Measurements from ENCODE around the gene WNK2.
"Not testable (repeated sequence)": the region's sequence is repeated elsewhere in the genome, so short reads cannot be mapped to it uniquely, and the experiment has no call there.

The WNK2 gene

GRCh38 chr9:93365427-93366118 lies 181.6 kb downstream of the WNK2 start:
- no peak for DNase-seq (ENCODE audit: low read depth)

GRCh38 chr9:93366119-93366447 lies 182.1 kb downstream of the WNK2 start:
- no peak overlapping the region for H3K4me3 ChIP-seq (ENCODE audit: control insufficient read depth, low read depth, low read length)
- TF ChIP-seq, protein P1, sequence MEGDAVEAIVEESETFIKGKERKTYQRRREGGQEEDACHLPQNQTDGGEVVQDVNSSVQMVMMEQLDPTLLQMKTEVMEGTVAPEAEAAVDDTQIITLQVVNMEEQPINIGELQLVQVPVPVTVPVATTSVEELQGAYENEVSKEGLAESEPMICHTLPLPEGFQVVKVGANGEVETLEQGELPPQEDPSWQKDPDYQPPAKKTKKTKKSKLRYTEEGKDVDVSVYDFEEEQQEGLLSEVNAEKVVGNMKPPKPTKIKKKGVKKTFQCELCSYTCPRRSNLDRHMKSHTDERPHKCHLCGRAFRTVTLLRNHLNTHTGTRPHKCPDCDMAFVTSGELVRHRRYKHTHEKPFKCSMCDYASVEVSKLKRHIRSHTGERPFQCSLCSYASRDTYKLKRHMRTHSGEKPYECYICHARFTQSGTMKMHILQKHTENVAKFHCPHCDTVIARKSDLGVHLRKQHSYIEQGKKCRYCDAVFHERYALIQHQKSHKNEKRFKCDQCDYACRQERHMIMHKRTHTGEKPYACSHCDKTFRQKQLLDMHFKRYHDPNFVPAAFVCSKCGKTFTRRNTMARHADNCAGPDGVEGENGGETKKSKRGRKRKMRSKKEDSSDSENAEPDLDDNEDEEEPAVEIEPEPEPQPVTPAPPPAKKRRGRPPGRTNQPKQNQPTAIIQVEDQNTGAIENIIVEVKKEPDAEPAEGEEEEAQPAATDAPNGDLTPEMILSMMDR (IDR thresholded peaks at IDR 0.05; ENCODE audit: control insufficient read depth, insufficient read depth, low read depth, low read length, missing control alignments), result no peak
- DNase-seq (ENCODE audit: low read depth), result no peak

More at GRCh38 chr9:93365427-93366118, 181.6 kb downstream of the WNK2 start:
- TF ChIP-seq, protein P1 (IDR thresholded peaks at IDR 0.05; ENCODE audit: control insufficient read depth, insufficient read depth, low read depth, low read length, missing control alignments), result no peak
- H3K4me3 ChIP-seq (ENCODE audit: control insufficient read depth, low read depth, low read length), result no peak overlapping the region

- H3K4me3 ChIP-seq (ENCODE audit: control insufficient read depth, low read depth, low read length); DNase-seq (ENCODE audit: low read depth): not testable (repeated sequence)
Observed at GRCh38 chr9:93366486-93366885, 182.5 kb downstream of the WNK2 start.

DNA sequence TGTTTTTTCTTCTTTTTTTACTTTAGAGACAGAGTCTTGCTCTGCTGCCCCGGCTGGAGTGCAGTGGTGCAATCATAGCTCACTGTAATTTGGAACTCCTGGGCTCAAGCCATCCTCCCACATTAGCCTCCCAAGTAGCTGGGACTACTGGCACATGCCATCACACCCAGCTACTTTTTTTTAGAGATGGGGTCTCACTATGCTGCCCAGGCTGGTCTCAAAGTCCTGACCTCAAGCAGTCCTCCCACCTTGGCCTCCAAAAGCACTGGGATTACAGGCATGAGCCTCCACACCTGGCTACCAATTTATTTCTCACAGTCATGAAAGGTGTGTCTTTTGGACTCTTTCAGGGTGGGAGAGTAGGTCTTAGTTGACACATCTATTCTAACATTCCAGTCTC lies 184.5 kb downstream of the WNK2 start:
- H3K4me3 ChIP-seq (ENCODE audit: control insufficient read depth, low read depth, low read length), result no peak overlapping the region
- TF ChIP-seq, protein P1 (IDR thresholded peaks at IDR 0.05; ENCODE audit: control insufficient read depth, insufficient read depth, low read depth, low read length, missing control alignments), result no peak
- DNase-seq (ENCODE audit: low read depth), result no peak

DNA sequence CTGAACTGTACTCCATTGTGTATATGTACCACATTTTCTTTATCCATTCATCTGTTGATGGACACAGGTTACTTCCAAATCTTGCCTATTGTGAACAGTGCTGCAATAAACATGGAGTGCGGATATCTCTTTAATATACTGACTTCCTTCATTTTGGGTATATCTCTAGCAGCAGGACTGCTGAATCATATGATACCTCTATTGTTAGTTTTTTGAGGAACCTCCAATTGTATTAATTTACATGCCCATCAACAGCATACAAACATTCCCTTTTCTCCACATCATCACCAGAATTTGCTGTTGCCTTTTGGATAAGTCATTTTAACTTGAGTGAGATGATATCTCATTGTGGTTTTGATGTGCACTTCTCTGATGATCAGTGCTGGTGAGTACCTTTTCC lies 185.7 kb downstream of the WNK2 start:
- TF ChIP-seq, protein P1 (IDR thresholded peaks at IDR 0.05; ENCODE audit: control insufficient read depth, insufficient read depth, low read depth, low read length, missing control alignments), result no peak
- H3K4me3 ChIP-seq (ENCODE audit: control insufficient read depth, low read depth, low read length), result no peak overlapping the region
- DNase-seq (ENCODE audit: low read depth), result no peak

Data from AG09309 (cell line).